Keratinocyte (primary cell): ENCODE measurements around the gene RCAN2. TPM values are rescaled to one million over a fixed set of nuclear protein-coding genes. Genes with fewer than 3 reads are reported as not detected.

Experiments
- DNase-seq: peaks from one replicate; pipeline ENCODE4 v3.0.0-alpha.2; 2011; ENCODE audit warnings: low read depth, missing footprints, low spot score
- FAIRE-seq: peaks from 2 replicates; lab custom pipeline; 2011; peaks lifted over from hg19 to GRCh38; lab: Jason Lieb, UNC
- H2AFZ ChIP-seq: 2 replicates; pipeline ENCODE4 v1.6.0; 2012; ENCODE audit warnings: low read length, control low read depth, inconsistent platforms; ENCODE audit not compliant: control insufficient read depth
- H3K27ac ChIP-seq: 2 replicates; pipeline ENCODE4 v1.5.1; 2011; ENCODE audit warnings: low read length; ENCODE audit not compliant: control insufficient read depth, insufficient read depth
- H3K27me3 ChIP-seq: 3 replicates; pipeline ENCODE4 v1.6.0; 2011; ENCODE audit warnings: low read length; ENCODE audit not compliant: control insufficient read depth, insufficient read depth; ENCODE audit errors: extremely low read depth
- H3K36me3 ChIP-seq, 2 experiments: 2 replicates in 1 of 2; 3 replicates in 1 of 2; pipeline ENCODE4 v1.5.1; 2011; ENCODE audit warnings: low read length in 2 of 2, mild to moderate bottlenecking in 1 of 2; ENCODE audit not compliant: control insufficient read depth in 2 of 2, insufficient read depth in 2 of 2; ENCODE audit errors: extremely low read depth in 1 of 2
- H3K4me1 ChIP-seq: 3 replicates; pipeline ENCODE4 v1.5.1; 2011; ENCODE audit warnings: low read length; ENCODE audit not compliant: control insufficient read depth, insufficient read depth; ENCODE audit errors: extremely low read depth
- H3K4me2 ChIP-seq: 3 replicates; pipeline ENCODE4 v1.6.0; 2011; ENCODE audit warnings: low read depth, low read length; ENCODE audit not compliant: control insufficient read depth, insufficient read depth; ENCODE audit errors: extremely low read depth
- H3K4me3 ChIP-seq, 3 experiments: fragments of 200-600 bp in 1 of 3; sonication (generic) in 1 of 3; 2 replicates in 2 of 3; 3 replicates in 1 of 3; pipeline ENCODE4 v1.5.1; 2011 to 2016; ENCODE audit warnings: low read length in 3 of 3, mild to moderate bottlenecking in 3 of 3, control low read depth in 2 of 3, inconsistent platforms in 1 of 3, low read depth in 1 of 3, mixed read lengths in 1 of 3, mixed run types in 1 of 3, moderate library complexity in 1 of 3; ENCODE audit not compliant: control insufficient read depth in 2 of 3, insufficient read depth in 2 of 3; ENCODE audit errors: extremely low read depth in 1 of 3
- H3K79me2 ChIP-seq: 2 replicates; pipeline ENCODE4 v1.6.0; 2012; ENCODE audit warnings: low read length; ENCODE audit not compliant: control insufficient read depth, insufficient read depth
- H3K9ac ChIP-seq: 3 replicates; pipeline ENCODE4 v1.6.0; 2011; ENCODE audit warnings: low read length; ENCODE audit not compliant: control insufficient read depth, insufficient read depth; ENCODE audit errors: extremely low read depth
- H3K9me1 ChIP-seq: 3 replicates; pipeline ENCODE4 v1.6.0; 2011; ENCODE audit warnings: low read length; ENCODE audit not compliant: control insufficient read depth, insufficient read depth; ENCODE audit errors: extremely low read depth
- H3K9me3 ChIP-seq: 2 replicates; pipeline ENCODE4 v1.5.1; 2012; ENCODE audit warnings: low read depth, low read length; ENCODE audit not compliant: control insufficient read depth
- H4K20me1 ChIP-seq: 3 replicates; pipeline ENCODE4 v1.6.0; 2011; ENCODE audit warnings: low read length; ENCODE audit not compliant: control insufficient read depth, insufficient read depth; ENCODE audit errors: extremely low read depth
- EZH2 ChIP-seq: IDR thresholded peaks from one replicate; pipeline ENCODE4 v1.6.1; 2012; ENCODE audit warnings: inconsistent platforms, mild to moderate bottlenecking, low read length, moderate library complexity
- dilution Hi-C: fragments of 300-500 bp; cut with MboI; formaldehyde crosslinking; loops from one replicate; pipeline ENCODE4 v1.7.0; 2020; ENCODE audit warnings: low sequenced_read_pairs; ENCODE audit not compliant: extremely low pct_ligation_motif_present
- polyA plus RNA-seq, 5 experiments: library from polyadenylated mRNA; depleted of rRNA in 3 of 5; stranded (reverse) in 3 of 5; stranded (forward) in 1 of 5; unstranded in 1 of 5; fragments of >200 nt; gene quantifications; 1 replicate in 1 of 5; 2 replicates in 3 of 5; 3 replicates in 1 of 5; pipeline versions ENCODE4 v1.2.1 to v1.2.3, GENCODE V29; 2011 to 2012; ENCODE audit warnings: missing spikeins in 2 of 5, low read depth in 1 of 5, low replicate concordance in 1 of 5
- TF ChIP-seq, protein P1 (sequence below), 3 experiments: IDR thresholded peaks in 1 of 3; conservative IDR thresholded peaks in 1 of 3; optimal IDR thresholded peaks in 1 of 3; 2 replicates in 2 of 3; 3 replicates in 1 of 3; pipeline versions ENCODE3 to v1.5.1; 2011; ENCODE audit warnings: low read length in 3 of 3, mild to moderate bottlenecking in 3 of 3, moderate library complexity in 2 of 3, control low read depth in 1 of 3, inconsistent platforms in 1 of 3; ENCODE audit not compliant: insufficient read depth in 2 of 3; ENCODE audit errors: extremely low read depth in 1 of 3

The RCAN2 gene
- polyA plus RNA-seq, 1 donor (not counting 4 experiments of a cell fraction or from before 2014, with no cell fraction given): not detected

- no peaks in the 10 kb centered on the region for H3K79me2 ChIP-seq
- no peak for TF ChIP-seq EZH2
- TF ChIP-seq, protein P1, sequence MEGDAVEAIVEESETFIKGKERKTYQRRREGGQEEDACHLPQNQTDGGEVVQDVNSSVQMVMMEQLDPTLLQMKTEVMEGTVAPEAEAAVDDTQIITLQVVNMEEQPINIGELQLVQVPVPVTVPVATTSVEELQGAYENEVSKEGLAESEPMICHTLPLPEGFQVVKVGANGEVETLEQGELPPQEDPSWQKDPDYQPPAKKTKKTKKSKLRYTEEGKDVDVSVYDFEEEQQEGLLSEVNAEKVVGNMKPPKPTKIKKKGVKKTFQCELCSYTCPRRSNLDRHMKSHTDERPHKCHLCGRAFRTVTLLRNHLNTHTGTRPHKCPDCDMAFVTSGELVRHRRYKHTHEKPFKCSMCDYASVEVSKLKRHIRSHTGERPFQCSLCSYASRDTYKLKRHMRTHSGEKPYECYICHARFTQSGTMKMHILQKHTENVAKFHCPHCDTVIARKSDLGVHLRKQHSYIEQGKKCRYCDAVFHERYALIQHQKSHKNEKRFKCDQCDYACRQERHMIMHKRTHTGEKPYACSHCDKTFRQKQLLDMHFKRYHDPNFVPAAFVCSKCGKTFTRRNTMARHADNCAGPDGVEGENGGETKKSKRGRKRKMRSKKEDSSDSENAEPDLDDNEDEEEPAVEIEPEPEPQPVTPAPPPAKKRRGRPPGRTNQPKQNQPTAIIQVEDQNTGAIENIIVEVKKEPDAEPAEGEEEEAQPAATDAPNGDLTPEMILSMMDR (optimal IDR thresholded peaks at IDR 0.05 in 1 of 3, IDR thresholded peaks at IDR 0.05 in 1 of 3, conservative IDR thresholded peaks at IDR 0.05 in 1 of 3; ENCODE audit: extremely low read depth in 1 of 3, insufficient read depth in 2 of 3, low read length in 3 of 3): no peak
- no peak for DNase-seq
- no peaks in the 10 kb centered on the region for H3K9me3 ChIP-seq
- H3K27me3 ChIP-seq: no peaks in the 10 kb centered on the region
- dilution Hi-C loops: no loop called here
- no peaks in the 10 kb centered on the region for H3K4me1 ChIP-seq
- no peak overlapping the region for H3K4me2 ChIP-seq
- no peaks in the 10 kb centered on the region for H3K36me3 ChIP-seq
- no peak for FAIRE-seq
- no peak overlapping the region for H3K9ac ChIP-seq
- H3K9me1 ChIP-seq: no peaks in the 10 kb centered on the region
- H2AFZ ChIP-seq: no peak overlapping the region
- no peaks in the 10 kb centered on the region for H4K20me1 ChIP-seq
- no peak overlapping the region for H3K27ac ChIP-seq
- H3K4me3 ChIP-seq: no peak overlapping the region
Measured at GRCh38 chr6:46538800-46539480, 47.7 kb upstream of the RCAN2 start.

DNA sequence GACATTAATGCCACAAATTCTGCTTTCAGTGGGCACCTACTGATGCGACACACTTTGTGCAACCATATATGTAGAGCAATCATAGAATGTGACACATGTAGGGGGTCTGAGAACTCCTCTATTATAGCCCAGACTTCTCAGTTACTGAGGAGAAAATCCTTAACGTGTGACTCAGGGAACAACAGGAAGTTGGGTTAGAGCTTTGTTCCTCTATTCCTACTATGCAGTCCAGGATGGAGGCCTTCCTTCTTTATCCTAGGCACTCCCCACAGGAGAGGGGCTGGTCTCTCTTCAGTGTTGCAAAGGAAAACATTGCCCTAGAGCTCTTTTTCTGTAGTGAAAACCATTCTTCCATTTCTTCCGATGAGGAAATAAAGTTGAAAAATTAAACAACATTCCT, 39.6 kb upstream of the RCAN2 start:
- no peak for TF ChIP-seq EZH2
- TF ChIP-seq, protein P1 (optimal IDR thresholded peaks at IDR 0.05 in 1 of 3, IDR thresholded peaks at IDR 0.05 in 1 of 3, conservative IDR thresholded peaks at IDR 0.05 in 1 of 3; ENCODE audit: extremely low read depth in 1 of 3, insufficient read depth in 2 of 3, low read length in 3 of 3): no peak
- FAIRE-seq (no peak), DNase-seq (no peak)
- Histone ChIP-seq H3K9ac (no peak overlapping the region), H3K9me1 (no peaks in the 10 kb centered on the region), H3K36me3 (no peaks in the 10 kb centered on the region), H3K27ac (no peak overlapping the region), H4K20me1 (no peaks in the 10 kb centered on the region), H3K9me3 (no peaks in the 10 kb centered on the region), H3K27me3 (no peaks in the 10 kb centered on the region), H3K4me3 (no peak overlapping the region), H3K4me2 (no peak overlapping the region), H2AFZ (no peak overlapping the region), H3K4me1 (no peaks in the 10 kb centered on the region), H3K79me2 (no peaks in the 10 kb centered on the region)
- dilution Hi-C loops: no loop called here
